ENCODE measurements around the gene RAP1B.

DNA sequence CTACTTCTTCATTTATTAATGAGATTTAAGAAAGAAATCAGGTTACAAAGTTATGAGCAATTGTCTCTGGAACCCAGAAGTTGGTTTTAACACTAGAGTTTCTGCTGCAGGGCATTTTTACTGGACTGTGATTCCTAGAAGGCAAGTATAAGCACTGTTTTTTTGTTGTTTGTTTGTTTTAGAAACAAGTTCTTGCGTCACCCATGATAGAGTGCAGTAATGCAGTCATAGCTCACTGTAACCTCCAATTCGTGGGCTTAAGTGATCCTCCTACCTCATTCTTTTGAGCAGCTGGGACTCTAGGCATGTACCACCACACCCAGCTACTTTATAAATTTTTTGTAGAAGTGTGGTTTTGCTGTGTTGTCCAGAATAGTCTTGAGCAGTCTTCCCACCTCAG, 25.6 kb downstream of the RAP1B start:
- TF ChIP-seq GATA1 (IDR thresholded peaks at IDR 0.05; ENCODE audit: low read depth, low read length): no peak
- TF ChIP-seq POLR2A (IDR thresholded peaks at IDR 0.05; ENCODE audit: low read length): no peak

Measured in erythroblast (primary cell).